Psoas muscle (tissue), 8 donors: ENCODE measurements around the gene SRRM2. TPM values are rescaled to one million over a fixed set of nuclear protein-coding genes. Genes with fewer than 3 reads are reported as not detected.

Experiments
- ATAC-seq, 4 donors: fragments of 200-7000 bp; cut with Tn5 transposase; one replicate each; pipeline ENCODE4 v1.9.1; 2020; ENCODE audit warnings: moderate library complexity in 3 of 4, mild to moderate bottlenecking in 2 of 4
- DNase-seq, 2 donors: peaks; one replicate each; pipeline ENCODE4 v3.0.0-alpha.2; 2020
- H3K27ac ChIP-seq: fragments of 200-600 bp; one replicate; pipeline ENCODE4 v1.8.0; 2022
- H3K27me3 ChIP-seq, 3 donors: fragments of 200-600 bp in 1 of 3; one replicate each; pipeline versions ENCODE4 v1.6.1 to v1.8.0; 2013 to 2022; ENCODE audit warnings: low read length in 2 of 3, mild to moderate bottlenecking in 2 of 3, moderate library complexity in 1 of 3; ENCODE audit not compliant: insufficient read depth in 3 of 3
- H3K36me3 ChIP-seq, 2 donors: fragments of 200-600 bp in 1 of 2; one replicate each; pipeline versions ENCODE4 v1.6.1 to v1.8.0; 2013 to 2022; ENCODE audit warnings: low read depth in 1 of 2, mild to moderate bottlenecking in 1 of 2, moderate library complexity in 1 of 2; ENCODE audit not compliant: insufficient read depth in 1 of 2
- H3K4me1 ChIP-seq: fragments of 200-600 bp; one replicate; pipeline ENCODE4 v1.8.0; 2022
- H3K4me3 ChIP-seq: fragments of 200-600 bp; one replicate; pipeline ENCODE4 v1.8.0; 2022; ENCODE audit warnings: mild to moderate bottlenecking
- H3K9me3 ChIP-seq: fragments of 200-600 bp; one replicate; pipeline ENCODE4 v1.8.0; 2022
- WGBS, 3 donors: extraction: QIAGEN DNeasy Blood & Tissue Kit; methylation state at CpG; one replicate each; pipeline versions ENCODE4 v1.1.6 to v1.1.7; 2013; 5-methylcytosine and 5-hydroxymethylcytosine counted together
- intact Hi-C, 2 donors: fragments of 100-400 bp; cut with DNase I; formaldehyde crosslinking; loops; one replicate each; pipeline versions ENCODE4 v1.11.0 to v1.14.2; 2022
- polyA plus RNA-seq, 3 donors: library from polyadenylated mRNA; stranded (reverse); fragments of 200-250 nt; gene quantifications; one replicate each; pipeline ENCODE4 v1.2.3, GENCODE V29; 2013
- total RNA-seq, 4 donors: library from RNA; stranded (reverse); fragmentation: NEBNext Ultra II Directional in 2 of 4; extraction: Animal tissue kit (Norgen Biotek cat#: 25700) in 2 of 4; gene quantifications; one replicate each; pipeline versions ENCODE4 v1.2.1 to v1.2.4, GENCODE V29; 2021 to 2023
- TF ChIP-seq, protein P1 (sequence below): fragments of 200-600 bp; IDR thresholded peaks from one replicate; pipeline ENCODE4 v1.8.0; 2022; ENCODE audit warnings: antibody characterized with exemption
- donor health status: healthy with polysubstance abuse.
- donor health status: DM: no; HTN: no; CAD: no; lungs with moderate emphysema.
- donor health status: Bipolar disorder and iron deficiency.
- donor health status: healthy.
- donor health status: DM: yes; HTN: yes; CAD: no.
- donor health status: DM: no; HTN: no; CAD: no.
- donor health status: DM: no; HTN: no; CAD: no.
- donor health status: DM: yes; HTN: yes; CAD: no.

The SRRM2 gene
- total and polyA plus RNA-seq, 7 donors: 183 to 413 (median 277) TPM

DNA sequence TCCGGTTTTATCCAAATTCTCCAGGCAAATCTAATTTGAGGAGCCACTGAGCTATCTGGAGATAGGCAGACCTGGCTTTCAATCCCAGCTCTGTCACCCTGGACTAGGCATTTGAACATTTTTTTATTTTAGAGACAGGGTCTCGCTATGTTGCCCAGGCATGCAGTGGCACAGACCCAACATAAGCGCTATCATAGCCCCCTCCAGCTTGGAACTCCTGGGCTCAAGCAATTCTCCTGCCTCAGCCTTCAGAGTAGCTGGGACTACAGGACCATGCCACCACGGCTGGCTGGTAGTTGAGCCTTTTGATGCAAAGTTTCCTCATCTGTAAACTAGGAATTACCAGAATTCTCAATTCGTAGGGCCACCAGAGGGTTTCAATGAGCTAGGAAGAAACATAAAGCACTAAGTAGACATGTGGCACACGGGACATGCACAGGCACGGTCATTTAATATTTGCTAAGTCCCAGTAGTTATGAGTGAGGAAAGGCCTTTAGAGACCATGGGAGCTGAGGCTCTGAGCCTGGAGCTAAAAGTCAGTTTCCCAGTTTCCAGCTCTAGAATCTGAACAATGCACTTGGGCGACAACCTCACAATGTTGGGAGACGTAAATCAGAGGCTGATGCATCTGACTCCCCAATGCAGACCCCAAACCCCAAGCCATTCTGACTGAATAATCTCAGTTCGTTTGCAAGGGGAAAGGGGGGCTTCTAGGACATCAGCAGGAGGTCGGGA is 23.5 kb downstream of the SRRM2 start:
- 35 to 43% (median 41%) methylated on average over 11 of the region's 11 CpGs for WGBS, 3 donors
- intact Hi-C loops: no loop called here
- peaks cover 0 to 42% of the 10 kb centered on the region in 2 donors for H3K36me3 ChIP-seq
- peak overlapping the region; percentile 100 for H3K4me3 ChIP-seq
- ATAC-seq: no peak
- H3K27ac ChIP-seq: peak overlapping the region; percentile 81
- no peaks in the 10 kb centered on the region for H3K27me3 ChIP-seq
- TF ChIP-seq, protein P1, sequence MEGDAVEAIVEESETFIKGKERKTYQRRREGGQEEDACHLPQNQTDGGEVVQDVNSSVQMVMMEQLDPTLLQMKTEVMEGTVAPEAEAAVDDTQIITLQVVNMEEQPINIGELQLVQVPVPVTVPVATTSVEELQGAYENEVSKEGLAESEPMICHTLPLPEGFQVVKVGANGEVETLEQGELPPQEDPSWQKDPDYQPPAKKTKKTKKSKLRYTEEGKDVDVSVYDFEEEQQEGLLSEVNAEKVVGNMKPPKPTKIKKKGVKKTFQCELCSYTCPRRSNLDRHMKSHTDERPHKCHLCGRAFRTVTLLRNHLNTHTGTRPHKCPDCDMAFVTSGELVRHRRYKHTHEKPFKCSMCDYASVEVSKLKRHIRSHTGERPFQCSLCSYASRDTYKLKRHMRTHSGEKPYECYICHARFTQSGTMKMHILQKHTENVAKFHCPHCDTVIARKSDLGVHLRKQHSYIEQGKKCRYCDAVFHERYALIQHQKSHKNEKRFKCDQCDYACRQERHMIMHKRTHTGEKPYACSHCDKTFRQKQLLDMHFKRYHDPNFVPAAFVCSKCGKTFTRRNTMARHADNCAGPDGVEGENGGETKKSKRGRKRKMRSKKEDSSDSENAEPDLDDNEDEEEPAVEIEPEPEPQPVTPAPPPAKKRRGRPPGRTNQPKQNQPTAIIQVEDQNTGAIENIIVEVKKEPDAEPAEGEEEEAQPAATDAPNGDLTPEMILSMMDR: no peak
- H3K9me3 ChIP-seq: no peaks in the 10 kb centered on the region
- no peak for DNase-seq
- peaks cover 30% of the 10 kb centered on the region for H3K4me1 ChIP-seq

DNA sequence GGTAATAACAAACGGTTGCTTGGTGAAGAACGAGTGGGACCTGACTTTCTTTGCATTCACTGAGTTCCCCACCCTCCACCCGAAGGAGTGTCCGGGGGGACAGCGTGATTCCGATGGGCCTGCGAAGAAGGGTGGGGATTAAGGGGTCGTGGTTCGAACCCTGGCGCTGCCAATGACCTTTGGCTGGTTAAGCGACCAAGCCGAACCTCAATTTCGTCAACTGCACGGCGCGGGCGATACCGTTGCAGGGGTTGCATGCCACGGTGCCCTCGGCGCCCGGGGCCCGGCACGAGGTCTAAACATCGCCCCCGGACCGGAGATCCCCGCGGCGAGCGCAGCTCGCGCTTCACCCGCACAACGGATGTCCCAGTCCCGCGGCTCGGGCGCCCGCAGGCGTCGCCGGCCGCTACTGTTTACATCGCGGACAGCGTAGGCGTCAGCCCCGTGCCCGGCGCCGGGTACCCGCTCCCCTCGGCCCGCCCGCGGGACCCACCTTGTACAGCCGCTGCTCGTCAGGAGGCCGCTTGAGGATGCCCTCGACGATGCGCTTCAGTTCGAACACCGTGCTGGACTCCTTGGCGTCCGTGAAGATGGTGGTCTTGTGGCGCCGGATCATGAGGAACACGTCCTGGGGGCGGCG is 24.2 kb downstream of the SRRM2 start:
- no peaks in the 10 kb centered on the region for H3K9me3 ChIP-seq
- DNase-seq (no peak), ATAC-seq (peak in 3 of 4 donors; percentile 1 to 6 (median 1))
- H3K4me3 ChIP-seq: peak overlapping the region; percentile 100
- TF ChIP-seq, protein P1: no peak
- no peaks in the 10 kb centered on the region for H3K27me3 ChIP-seq
- H3K36me3 ChIP-seq: peaks cover 0 to 35% of the 10 kb centered on the region in 2 donors
- intact Hi-C loops: no loop called here
- peaks cover 30% of the 10 kb centered on the region for H3K4me1 ChIP-seq
- WGBS, 3 donors: 0 to 1% (median 0%) methylated on average over 59 to 72 of the region's 72 CpGs
- peak overlapping the region; percentile 81 for H3K27ac ChIP-seq

DNA sequence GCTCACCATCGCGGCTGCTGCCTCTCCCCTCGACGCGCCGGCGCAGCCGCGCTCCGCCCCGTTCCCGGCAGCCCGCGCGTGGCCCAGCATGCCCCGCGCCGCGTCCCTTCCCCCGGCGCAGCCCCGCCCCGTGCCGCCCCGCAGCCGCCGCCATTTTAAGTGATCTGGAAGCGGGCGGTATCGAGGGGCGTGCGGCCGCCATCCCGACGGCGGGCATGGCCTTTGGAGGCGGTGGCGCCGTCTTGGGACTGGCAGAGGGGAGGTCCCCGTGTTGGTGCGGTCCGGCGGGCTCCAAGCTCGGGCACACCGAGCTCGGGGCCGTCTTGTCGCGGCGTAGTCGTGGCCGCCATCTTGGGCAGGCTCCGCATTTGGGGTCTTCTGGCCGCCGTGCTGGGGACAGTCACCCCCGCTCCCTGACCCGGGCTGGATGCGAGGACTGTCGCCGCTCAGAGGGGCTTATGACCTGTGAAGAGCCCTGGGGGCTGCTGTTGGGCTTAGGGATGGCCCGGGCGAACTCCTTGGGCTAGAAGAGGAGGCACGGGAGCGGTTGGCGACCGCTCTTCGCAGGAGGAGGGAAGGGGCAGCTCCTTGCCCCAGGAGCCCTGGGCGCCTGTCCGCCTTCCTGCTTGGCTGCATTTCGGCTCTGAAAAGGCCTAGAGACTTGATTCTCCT is 24.9 kb downstream of the SRRM2 start, which contains the start of gene ELOB:
ELOB (minus strand) TSS at position 50 of the 672 bp plus-strand sequence; CDS start at position 9, 41 bp downstream.
- peaks cover 26% of the 10 kb centered on the region for H3K4me1 ChIP-seq
- peak; percentile 92 to 94 for DNase-seq
- no peaks in the 10 kb centered on the region for H3K27me3 ChIP-seq
- peak; percentile 89 to 96 (median 90) for ATAC-seq
- TF ChIP-seq, protein P1: no peak
- peaks cover 0 to 27% of the 10 kb centered on the region in 2 donors for H3K36me3 ChIP-seq
- intact Hi-C loops: no loop called here
- H3K27ac ChIP-seq: peak within 1 kb of the TSS; percentile 100
- peak within 1 kb of the TSS; percentile 100 for H3K4me3 ChIP-seq
- H3K9me3 ChIP-seq: no peaks in the 10 kb centered on the region
- 0 to 1% (median 1%) methylated on average over 36 to 70 of the region's 70 CpGs for WGBS, 3 donors

DNA sequence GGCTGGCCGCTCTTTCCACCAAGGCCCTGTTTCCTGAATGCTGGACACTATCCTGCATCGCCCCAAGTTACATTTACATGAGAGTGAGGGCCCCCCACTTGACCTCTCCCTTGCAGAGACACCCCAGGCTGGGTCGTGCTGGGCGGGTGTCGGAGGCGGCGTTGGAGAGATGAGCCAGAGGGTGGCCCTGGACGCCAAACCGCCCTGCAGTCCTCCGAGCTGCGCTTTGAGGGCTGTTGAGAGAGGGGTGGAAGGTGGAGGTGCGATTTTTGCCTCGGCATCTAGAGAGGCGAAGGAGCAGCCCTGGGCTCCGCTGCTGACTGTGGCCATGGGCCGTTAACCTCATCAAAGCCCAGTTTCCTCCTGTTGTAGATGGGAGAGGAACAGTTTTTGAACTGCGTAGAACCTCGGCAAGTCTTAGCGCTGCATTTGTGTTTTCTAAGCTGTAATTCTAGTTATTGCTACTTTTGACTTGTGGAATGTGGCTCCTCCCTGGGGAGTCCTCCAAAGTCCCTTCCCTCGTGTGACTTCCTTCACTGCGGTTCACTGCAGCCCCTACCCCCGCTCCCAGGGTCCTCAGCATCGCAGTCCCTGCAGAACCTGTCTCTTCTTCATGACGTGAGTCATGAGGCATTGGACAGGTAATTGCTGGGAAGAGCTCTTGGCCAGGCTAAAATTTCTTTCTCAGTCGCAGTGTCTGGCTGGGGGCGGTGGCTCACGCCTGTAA is 25.6 kb downstream of the SRRM2 start:
- WGBS, 3 donors: 10 to 13% (median 10%) methylated on average over 27 of the region's 27 CpGs
- no peaks in the 10 kb centered on the region for H3K27me3 ChIP-seq
- intact Hi-C loops: no loop called here
- H3K4me3 ChIP-seq: peak overlapping the region; percentile 100
- no peaks in the 10 kb centered on the region for H3K9me3 ChIP-seq
- H3K27ac ChIP-seq: peak overlapping the region; percentile 100
- ATAC-seq: peak; percentile 19 to 60 (median 49)
- peaks cover 26% of the 10 kb centered on the region for H3K4me1 ChIP-seq
- peak in 1 of 2 donors; percentile 71 for DNase-seq
- TF ChIP-seq, protein P1: no peak
- H3K36me3 ChIP-seq: peaks cover 0 to 20% of the 10 kb centered on the region in 2 donors
